Brain microvascular endothelial cell (primary cell): Measurements from ENCODE around the gene CHAF1A.

Experiments
- DNase-seq: peaks from one replicate; pipeline ENCODE4 v3.0.0-alpha.2; 2020
- H3K27ac ChIP-seq: fragments of 250-450 bp; sonication (Bioruptor Pico); 2 replicates; pipeline ENCODE4 v1.5.1; 2020; ENCODE audit warnings: mild to moderate bottlenecking, moderate library complexity
- H3K27me3 ChIP-seq: fragments of 250-450 bp; sonication (Bioruptor Pico); replicated peaks from 2 replicates; pipeline ENCODE4 v1.5.1; 2020; ENCODE audit warnings: mild to moderate bottlenecking
- H3K36me3 ChIP-seq: fragments of 250-450 bp; sonication (Bioruptor Pico); replicated peaks from 2 replicates; pipeline ENCODE4 v1.5.1; 2020; ENCODE audit warnings: mild to moderate bottlenecking
- H3K4me3 ChIP-seq: 2 replicates; pipeline ENCODE4 v1.5.1; 2011; ENCODE audit warnings: low read depth, mild to moderate bottlenecking, control low read depth, low read length, moderate library complexity
- CTCF ChIP-seq: IDR thresholded peaks from 2 replicates; pipeline ENCODE4 v1.5.1; 2011; ENCODE audit warnings: low read depth, mild to moderate bottlenecking, moderate library complexity, low read length, control low read depth, inconsistent platforms; ENCODE audit errors: missing control alignments
- in situ Hi-C: cut with HindIII; loops from 2 replicates; pipeline ENCODE4 v1.10.0; 2017; ENCODE audit warnings: low sequenced_read_pairs, low pct_ligation_motif_present

The CHAF1A gene

GRCh38 chr19:4439243-4439642 is 36.8 kb downstream of the CHAF1A start:
- no peak for DNase-seq
- Histone ChIP-seq H3K27me3 (no peaks in the 10 kb centered on the region), H3K27ac (no peak overlapping the region), H3K36me3 (no peaks in the 10 kb centered on the region), H3K4me3 (no peak overlapping the region)
- in situ Hi-C loops, result no loop called here
- no peak for TF ChIP-seq CTCF

DNA sequence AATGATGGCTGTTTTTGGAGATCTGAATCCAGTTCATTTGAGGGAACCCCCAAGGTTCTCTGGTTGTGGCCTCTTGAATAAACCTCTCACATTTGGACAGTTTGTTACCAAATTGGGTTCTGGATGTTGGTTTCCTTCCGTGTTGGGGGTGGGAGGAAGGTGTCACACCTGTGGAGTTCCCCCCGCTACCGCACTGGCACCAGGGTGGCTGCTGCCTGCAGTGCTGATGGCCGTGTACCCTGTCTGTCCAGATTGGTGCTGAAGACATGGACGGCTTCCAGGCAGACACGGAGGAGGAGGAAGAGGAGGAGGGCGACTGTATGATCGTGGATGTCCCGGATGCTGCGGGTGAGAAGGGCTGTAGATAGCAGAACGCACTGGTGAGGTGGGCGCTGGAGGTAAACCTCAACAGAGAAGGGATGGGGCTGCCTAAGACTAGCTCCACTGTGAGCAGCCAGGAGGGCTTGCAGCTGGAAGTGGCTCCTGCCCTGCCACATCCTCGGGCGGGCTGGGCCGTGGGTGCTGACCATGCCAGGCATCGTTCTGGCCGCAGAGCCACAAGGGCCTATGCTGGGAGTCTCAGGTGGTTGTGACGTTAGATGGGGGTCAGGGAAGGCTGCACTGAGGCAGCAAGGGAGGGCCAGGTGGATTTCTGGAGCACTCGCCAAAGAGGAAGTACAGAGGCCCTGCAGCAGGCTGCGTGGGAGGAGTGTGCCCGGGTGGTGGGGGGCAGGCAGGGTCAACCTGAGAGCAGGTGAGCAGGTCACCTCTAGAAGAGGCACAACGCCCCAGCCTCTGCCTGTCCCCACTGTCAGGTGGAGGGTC is 39.8 kb downstream of the CHAF1A start:
- peaks cover 27% of the 10 kb centered on the region for H3K36me3 ChIP-seq

GRCh38 chr19:4442819-4443146 is 40.3 kb downstream of the CHAF1A start:
- DNase-seq, result no peak
- in situ Hi-C loops, result no loop called here
- H3K27me3 ChIP-seq, result no peaks in the 10 kb centered on the region
- no peak for TF ChIP-seq CTCF
- no peak overlapping the region for H3K4me3 ChIP-seq
- peaks cover 33% of the 10 kb centered on the region for H3K36me3 ChIP-seq
- H3K27ac ChIP-seq, result no peak overlapping the region

More for the DNA sequence above, 39.8 kb downstream of the CHAF1A start:
- Histone ChIP-seq H3K27me3 (no peaks in the 10 kb centered on the region), H3K4me3 (no peak overlapping the region), H3K27ac (no peak overlapping the region)
- TF ChIP-seq CTCF, result no peak
- in situ Hi-C loops, result no loop called here
- no peak for DNase-seq

- DNase-seq, result no peak
- in situ Hi-C loops, result no loop called here
- H3K36me3 ChIP-seq, result peaks cover 37% of the 10 kb centered on the region
- H3K27ac ChIP-seq, result no peak overlapping the region
- no peak overlapping the region for H3K4me3 ChIP-seq
- no peaks in the 10 kb centered on the region for H3K27me3 ChIP-seq
- TF ChIP-seq CTCF, result no peak
These were observed 40.7 kb downstream of the CHAF1A start for GRCh38 chr19:4443188-4443587.

- Histone ChIP-seq H3K27ac (no peak overlapping the region), H3K4me3 (no peak overlapping the region), H3K36me3 (peaks cover 47% of the 10 kb centered on the region), H3K27me3 (no peaks in the 10 kb centered on the region)
- TF ChIP-seq CTCF, result no peak
- in situ Hi-C loops, result no loop called here
- no peak for DNase-seq
These were observed 41.7 kb downstream of the CHAF1A start for GRCh38 chr19:4443966-4444764.
